Vagina (tissue), 2 donors: ENCODE data around the gene ADGRL1.

Experiments
- CTCF ChIP-seq, 3 experiments: fragments of 450-650 bp in 2 of 3; fragments of 200-600 bp in 1 of 3; sonication (generic) in 1 of 3; IDR thresholded peaks; one replicate each; pipeline ENCODE4 v1.5.1; 2017 to 2019; ENCODE audit warnings: antibody characterized with exemption in 3 of 3, mild to moderate bottlenecking in 2 of 3, moderate library complexity in 2 of 3
- POLR2AphosphoS5 ChIP-seq, 2 donors: sonication (generic); formaldehyde crosslinking; IDR thresholded peaks; one replicate each; pipeline ENCODE4 v1.9.0; 2017; ENCODE audit warnings: antibody characterized with exemption in 2 of 2, mild to moderate bottlenecking in 2 of 2, low read depth in 1 of 2; ENCODE audit not compliant: insufficient read depth in 1 of 2

GRCh38 chr19:14116525-14116917, 89.4 kb downstream of the ADGRL1 start:
- TF ChIP-seq CTCF (IDR thresholded peaks at IDR 0.05) (no peak), POLR2AphosphoS5 (IDR thresholded peaks at IDR 0.05; ENCODE audit: insufficient read depth in 1 of 2, low read depth in 1 of 2) (no peak)
